ENCODE data around the gene SLC6A12.
"Not testable (repeated sequence)": the region's sequence is repeated elsewhere in the genome, so short reads cannot be mapped to it uniquely, and the experiment has no call there.

The SLC6A12 gene

GRCh38 chr12:214003-214741 lies at the start of gene SLC6A12:
Gene SLC6A12, minus strand, starts transcription at chr12:214157. Its CDS starts 4,171 bp downstream, at chr12:209986.
- peak; percentile 17 for DNase-seq (ENCODE audit: low read depth)

GRCh38 chr12:263574-263973 lies 49.6 kb upstream of the SLC6A12 start:
- peak; percentile 62 for DNase-seq (ENCODE audit: low read depth)

DNA sequence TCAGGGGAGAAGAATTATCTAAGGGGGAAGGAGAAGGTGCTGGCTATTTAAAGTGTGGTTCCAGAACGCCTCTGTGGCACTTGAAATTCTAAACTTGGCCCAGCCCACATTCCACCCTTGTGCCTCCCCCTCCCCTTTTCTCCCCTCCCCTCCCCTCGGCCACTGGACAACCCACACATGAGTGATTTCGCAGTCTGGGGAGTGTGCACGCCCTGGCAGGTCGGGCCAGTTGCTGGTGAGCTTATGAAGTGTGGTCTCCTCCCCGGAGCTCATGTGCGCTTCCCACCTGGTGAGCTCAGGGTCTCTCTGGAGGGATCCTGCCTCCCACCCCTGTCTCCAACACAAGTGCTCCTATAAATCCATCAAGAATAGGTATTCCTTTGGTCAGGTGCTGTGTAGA lies 48.9 kb upstream of the SLC6A12 start, which contains the start of gene SLC6A13:
Gene SLC6A13 (minus strand): TSS at position 20 of the 400 bp plus-strand sequence. CDS start 2,784 bp downstream, outside the sequence.
- DNase-seq (ENCODE audit: low read depth): no peak

DNA sequence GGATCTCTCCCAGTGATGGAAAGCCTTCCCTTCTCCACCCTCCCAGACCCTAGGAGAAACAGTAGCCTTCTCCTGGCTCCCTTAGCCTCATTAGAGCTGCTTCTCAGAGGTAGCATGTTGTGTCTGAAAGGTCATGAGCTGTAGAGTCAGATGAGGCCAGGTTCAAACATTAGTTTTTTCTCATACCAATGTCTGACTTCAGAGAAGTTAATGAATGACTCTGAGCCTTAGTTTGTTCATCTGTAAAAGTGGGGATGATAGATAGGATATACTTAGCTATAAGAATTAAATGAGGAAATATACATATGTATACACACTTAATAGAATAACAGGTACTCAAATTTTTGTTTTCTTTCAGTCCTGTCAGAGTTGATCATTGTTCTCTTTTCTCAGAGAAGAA lies 48.2 kb upstream of the SLC6A12 start:
- no peak for DNase-seq (ENCODE audit: low read depth)

GRCh38 chr12:257521-258321 lies 43.8 kb upstream of the SLC6A12 start:
- DNase-seq (ENCODE audit: low read depth): no peak

DNA sequence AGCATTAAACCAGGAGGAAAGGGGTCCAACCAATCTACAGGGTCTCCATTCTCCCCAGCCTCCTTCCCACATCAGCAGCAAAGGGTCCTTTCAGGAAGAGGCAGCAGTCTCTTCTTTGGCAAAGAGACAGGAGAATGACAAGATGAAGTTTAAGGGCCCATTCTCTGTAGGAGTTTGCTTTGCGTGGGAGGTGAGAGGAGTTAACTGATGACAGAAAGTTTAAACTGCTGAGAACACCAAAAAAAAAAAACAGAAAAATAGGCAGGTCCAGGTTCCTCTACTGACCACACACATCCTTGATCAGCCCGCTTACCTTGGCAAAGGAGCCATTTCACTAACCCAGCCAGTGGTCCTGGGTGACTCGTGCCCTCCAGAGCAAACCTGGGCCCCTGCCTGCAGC lies 43.0 kb upstream of the SLC6A12 start:
- no peak for DNase-seq (ENCODE audit: low read depth)

DNA sequence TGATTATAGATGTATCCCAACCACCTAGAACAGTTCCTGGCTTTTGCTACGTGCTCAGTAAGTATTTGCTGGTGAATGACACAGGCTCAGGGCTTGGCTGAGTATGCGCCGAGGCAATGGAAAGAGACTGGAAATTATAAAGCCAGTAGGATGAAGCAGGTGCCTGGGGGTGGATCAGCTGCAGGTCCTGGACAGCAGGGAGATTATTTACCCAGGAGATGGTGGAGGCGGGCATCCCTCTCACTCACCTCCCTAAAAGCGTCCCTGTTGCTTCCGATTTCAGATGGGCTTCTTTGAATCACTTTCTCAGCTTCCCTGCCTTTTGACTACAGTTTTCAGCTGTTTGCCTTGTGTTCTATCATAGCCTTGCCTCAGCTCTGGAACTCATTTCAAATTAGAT lies 42.3 kb upstream of the SLC6A12 start:
- DNase-seq (ENCODE audit: low read depth): no peak

GRCh38 chr12:254912-255311 lies 41.0 kb upstream of the SLC6A12 start:
- no peak for DNase-seq (ENCODE audit: low read depth)

GRCh38 chr12:254039-254438 lies 40.1 kb upstream of the SLC6A12 start:
- DNase-seq (ENCODE audit: low read depth): no peak

DNA sequence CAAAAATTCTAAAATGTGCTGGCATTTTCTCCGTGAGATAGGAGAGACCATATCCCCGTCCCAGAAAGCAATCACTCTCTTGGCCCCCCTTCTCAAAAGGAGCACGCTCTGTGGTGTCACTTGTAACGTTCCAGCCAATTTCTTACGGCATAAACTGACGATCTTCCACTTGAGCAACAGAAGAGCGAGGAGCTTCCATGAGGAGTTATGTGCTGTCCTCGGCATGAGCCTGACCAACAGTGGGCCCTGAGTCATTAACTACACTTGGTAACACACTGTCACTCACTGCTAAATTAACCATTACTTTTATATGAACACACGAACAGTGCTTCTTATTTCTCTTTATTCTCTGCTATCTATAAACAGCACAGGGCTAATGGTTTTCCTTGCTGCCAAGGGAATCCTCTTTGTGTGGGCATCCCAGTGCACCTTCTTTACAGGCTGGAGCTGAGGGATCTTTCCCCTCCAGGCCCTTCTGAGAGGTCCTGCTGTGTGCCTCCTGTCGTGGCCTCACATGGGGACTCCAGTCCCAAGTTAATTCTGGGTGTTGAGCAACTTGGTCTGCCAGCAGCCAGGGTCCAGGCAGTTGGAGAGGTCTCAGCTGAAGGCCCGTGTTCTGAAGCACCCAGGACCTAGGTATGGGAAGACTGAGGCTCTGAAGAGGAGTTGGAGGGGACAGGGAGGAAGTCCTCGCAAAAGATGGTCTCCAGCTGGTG lies 39.3 kb upstream of the SLC6A12 start:
- no peak for DNase-seq (ENCODE audit: low read depth)

DNA sequence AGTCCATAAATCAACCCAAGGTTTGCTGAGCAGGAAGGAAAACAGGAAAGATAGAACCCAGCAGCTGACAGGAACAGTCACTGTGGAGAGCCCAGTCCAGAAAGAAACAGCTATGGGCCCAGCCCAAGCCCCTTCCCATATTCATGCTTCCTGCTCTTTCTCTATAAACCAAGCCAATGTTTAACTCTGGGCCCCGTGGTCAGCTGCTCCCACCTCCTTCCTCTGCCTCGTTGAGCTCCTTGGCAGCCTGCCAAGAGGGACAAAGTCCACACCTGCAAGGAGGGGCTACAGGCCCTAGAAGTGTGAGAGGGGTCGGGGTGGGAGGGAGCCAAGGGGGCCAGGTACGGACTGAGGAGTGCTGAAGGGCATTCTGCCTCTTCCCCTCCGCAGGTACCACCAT lies 38.7 kb upstream of the SLC6A12 start:
- DNase-seq (ENCODE audit: low read depth): no peak

DNA sequence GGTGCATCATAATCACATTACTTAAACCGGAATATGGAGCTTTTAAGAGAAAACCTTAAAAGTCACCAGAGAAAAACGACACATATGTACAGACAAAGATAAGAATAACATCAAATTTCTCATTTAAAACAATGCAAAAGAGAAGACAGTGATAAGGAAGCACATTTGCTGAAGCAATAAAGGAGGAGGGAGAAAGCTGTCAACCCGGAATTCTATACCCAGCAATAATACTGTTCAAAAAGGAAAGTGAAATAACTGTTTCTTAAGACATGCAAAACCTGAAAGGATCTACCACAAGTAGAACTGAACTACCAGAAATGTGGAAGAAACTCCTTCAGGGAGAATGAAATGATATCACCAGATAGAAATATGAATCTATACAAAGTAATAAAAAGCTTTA lies 33.3 kb upstream of the SLC6A12 start:
- DNase-seq (ENCODE audit: low read depth): no peak

DNA sequence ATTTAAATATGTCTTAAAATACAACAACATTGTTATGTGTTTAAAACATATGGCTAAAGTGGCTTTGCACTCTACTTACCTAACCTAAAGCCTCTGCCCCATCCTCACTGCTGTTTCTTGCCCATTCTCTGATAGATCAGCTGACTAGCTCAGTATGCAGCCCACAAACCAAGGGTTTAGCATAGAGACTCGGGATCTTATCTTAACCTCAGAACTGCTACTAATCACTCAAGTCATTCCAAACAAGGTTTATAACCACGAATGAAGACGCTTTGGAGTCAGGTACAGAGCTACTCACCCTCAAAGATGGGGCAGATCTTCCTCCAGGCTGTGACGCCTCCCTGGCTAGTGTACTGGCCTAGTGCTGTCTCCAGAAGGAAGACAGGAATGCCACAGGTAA lies 29.4 kb upstream of the SLC6A12 start:
- no peak for DNase-seq (ENCODE audit: low read depth)

GRCh38 chr12:242496-242895 lies 28.5 kb upstream of the SLC6A12 start:
- no peak for DNase-seq (ENCODE audit: low read depth)

GRCh38 chr12:241266-241665 lies 27.3 kb upstream of the SLC6A12 start:
- no peak for DNase-seq (ENCODE audit: low read depth)

GRCh38 chr12:240566-240965 lies 26.6 kb upstream of the SLC6A12 start:
- no peak for DNase-seq (ENCODE audit: low read depth)

- no peak for DNase-seq (ENCODE audit: low read depth)
Observed at GRCh38 chr12:238736-239398, 24.9 kb upstream of the SLC6A12 start.

GRCh38 chr12:238116-238515 lies 24.2 kb upstream of the SLC6A12 start:
- DNase-seq (ENCODE audit: low read depth): no peak

- no peak for DNase-seq (ENCODE audit: low read depth)
Observed at GRCh38 chr12:237026-237815, 23.3 kb upstream of the SLC6A12 start.

- no peak for DNase-seq (ENCODE audit: low read depth)
Observed at GRCh38 chr12:236445-236844, 22.5 kb upstream of the SLC6A12 start.

DNA sequence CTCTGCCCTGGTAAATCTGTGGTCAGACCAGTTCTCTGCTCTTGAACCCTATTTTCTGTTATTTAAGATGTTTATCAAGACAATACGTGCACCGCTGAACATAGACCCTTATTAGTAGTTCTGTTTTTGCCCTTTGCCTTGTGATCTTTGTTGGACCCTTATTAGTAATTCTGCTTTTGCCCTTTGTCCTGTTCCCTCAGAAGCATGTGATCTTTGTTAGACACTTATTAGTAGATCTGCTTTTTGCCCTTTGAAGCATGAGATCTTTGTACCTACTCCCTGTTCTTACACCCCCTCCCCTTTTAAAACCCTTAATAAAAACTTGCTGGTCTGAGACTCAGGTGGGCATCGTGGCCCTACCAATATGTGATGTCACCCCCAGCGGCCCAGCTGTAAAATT lies 22.0 kb upstream of the SLC6A12 start:
- not testable (repeated sequence) for DNase-seq (ENCODE audit: low read depth)
